Raji (cell line): ENCODE results near the gene PAPSS1.

Source experiments
- POLR2A ChIP-seq: IDR thresholded peaks from 2 replicates; pipeline ENCODE4 v1.6.1; 2011; ENCODE audit warnings: low read depth, low read length, control low read depth; ENCODE audit not compliant: insufficient read depth

Gene PAPSS1

DNA sequence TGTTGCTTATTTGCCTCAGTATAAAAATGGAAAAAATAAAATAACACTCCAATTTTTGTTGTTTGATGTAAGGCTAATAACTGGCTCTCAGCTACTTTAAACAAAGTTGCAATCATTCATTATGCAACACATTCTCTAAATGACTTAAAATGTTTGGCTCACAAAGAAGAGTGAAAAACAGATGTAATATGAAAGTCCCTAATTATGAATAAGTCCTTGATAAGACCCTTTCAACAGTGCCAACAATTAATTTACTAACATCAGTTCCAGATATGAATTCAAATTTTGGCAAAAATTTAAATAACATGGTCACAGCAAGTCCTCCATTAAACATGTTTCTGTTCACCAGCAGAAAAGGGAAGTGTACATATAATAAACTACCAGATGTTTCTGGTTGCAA, 69.8 kb downstream of the PAPSS1 start:
- TF ChIP-seq POLR2A = no peak

DNA sequence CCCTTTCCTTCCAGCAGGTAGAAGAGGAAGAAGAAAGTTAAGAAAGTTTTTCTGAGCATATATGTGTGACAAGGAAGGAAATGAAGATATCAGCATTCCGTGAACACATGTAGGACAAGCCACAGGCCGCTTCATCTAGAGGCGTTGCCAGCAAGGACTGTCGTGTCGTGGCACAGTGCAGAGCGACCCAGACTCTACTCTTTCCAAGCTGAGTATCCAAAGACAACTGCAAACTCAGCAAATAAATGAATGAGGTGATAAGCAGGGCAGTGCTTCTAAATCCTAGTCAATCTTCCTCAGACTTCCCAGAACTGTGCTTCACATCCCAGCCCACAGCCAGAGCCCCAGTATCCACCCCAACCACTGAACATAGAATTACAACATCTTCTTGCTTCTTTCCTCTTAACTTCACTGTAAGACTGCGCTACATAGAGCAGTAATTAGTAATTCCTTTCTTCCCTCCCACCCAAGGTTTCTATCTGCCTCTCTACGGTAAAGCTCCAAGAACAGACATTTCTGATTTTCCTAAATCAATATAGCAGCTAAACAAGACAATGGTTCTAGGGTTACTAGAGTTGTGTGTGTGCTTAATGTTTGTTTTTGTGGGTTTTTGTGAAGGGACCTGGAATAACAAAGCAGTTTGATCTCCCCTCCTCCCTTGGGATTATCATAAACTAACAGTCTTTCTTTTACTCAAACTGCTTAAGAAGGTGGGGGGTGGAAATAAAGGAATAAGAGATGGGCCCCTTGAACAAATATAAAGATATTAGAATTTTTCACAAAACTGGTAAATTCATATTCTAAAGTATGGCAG, 71.6 kb downstream of the PAPSS1 start:
- TF ChIP-seq POLR2A = no peak

DNA sequence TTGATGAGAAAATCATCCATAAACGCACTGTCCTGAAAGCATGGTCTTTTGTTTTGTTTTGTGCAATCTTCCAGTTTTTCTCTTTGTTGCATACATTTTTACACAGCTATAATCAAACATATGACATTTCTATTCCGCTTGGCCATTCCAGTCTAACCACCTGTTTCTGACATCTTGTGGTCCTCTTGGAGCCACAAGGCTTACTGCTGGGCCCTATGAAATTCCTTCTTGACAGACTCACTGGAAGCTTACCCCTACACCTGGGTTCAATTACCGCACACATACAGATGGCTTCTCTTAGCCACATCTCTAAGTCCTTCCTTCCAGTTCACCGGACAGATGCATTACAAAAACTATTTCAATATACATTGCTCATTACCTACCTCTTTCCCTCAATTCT, 72.4 kb downstream of the PAPSS1 start:
- no peak for TF ChIP-seq POLR2A

DNA sequence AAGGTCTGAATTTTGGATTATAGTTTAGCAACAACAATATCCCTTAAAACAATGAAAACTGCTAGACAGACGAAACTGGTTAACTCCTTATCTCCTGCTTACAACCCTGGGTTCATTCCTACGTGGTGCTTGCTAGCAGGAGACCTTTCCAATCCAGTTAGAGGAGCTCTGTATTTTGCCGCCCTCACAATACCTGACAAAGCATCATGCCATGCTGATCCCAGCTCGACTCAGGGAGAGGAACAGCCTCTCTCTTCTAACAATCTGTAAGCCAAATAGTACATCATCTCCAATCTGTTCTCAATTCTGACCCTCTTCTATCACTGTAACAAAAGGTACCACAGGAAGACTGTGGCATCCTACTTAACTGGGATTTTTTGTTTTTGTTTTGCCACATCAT, 74.4 kb downstream of the PAPSS1 start:
- TF ChIP-seq POLR2A = no peak

DNA sequence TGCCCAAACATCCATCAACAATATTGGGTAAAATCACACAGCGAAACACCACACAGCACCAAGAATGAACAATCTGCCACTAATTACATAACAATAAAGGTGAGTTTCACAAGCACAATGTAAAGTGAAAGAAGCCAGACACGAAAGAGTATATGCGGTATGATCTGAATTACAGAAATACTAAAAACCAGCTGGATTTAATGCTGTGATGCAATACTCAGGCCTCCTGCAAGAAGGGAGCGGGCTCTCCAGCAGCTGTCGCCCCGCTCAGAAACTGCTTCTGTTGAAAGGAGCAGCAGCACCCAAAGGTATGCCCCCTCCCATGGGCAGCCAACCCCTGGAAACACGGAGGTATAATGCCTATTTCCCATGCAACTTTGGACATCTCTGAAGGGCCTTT, 77.0 kb downstream of the PAPSS1 start:
- TF ChIP-seq POLR2A = no peak

DNA sequence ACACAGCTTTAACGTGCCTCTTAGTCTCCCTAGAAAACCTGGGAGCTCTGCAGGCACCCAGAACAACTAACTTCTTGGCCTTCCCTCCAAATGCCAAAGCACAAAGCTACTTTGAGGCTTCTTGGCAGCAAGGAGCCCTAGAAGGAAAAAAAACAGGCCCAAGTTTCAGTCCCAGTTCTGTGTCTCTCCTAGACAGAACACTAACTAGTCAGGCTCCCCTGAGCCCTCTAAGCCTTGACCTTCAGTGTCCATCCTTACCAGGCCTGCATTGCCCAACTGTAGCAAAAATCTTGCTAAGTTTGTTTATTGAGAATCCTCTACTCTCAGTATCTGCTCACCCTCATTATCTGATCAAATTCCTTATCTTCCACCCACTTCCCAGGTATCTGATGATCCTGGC, 79.2 kb downstream of the PAPSS1 start:
- TF ChIP-seq POLR2A = no peak

DNA sequence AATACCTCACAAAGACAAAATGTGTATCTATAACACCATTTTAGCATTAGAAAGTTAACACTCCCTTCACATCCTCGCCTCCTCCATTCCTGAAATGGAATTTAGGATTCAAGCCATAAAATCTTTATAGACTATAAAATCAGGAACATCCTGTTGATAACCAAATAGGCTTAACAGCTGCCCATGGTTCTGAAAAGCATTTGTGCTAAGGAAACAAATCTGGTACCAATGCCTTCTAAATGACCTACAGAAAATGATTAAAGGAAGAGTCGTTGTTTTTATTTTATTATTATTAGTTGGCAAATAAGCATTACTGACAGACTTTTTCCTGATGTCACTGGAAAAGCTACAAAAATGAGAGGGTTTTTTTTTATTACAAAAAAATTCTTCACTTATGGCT, 79.8 kb downstream of the PAPSS1 start:
- TF ChIP-seq POLR2A = no peak

DNA sequence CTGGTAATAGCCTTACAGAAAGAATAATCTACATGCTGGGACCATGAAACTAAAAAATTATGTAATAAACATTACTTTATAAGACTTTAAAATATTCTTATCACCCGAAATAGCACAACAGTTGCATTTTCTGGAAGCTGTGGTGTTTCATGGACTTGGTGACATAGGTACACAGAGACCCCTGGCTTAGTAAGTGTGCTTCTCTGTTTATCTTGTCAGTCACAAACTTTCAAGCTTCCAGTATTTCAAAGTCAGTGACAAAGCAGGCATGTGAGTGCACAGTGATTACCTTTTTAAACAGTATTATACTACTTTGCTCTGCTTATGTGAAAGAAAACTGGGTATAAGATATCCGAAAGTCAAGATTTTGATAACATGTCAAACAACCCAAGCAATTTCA, 84.3 kb downstream of the PAPSS1 start:
- no peak for TF ChIP-seq POLR2A

DNA sequence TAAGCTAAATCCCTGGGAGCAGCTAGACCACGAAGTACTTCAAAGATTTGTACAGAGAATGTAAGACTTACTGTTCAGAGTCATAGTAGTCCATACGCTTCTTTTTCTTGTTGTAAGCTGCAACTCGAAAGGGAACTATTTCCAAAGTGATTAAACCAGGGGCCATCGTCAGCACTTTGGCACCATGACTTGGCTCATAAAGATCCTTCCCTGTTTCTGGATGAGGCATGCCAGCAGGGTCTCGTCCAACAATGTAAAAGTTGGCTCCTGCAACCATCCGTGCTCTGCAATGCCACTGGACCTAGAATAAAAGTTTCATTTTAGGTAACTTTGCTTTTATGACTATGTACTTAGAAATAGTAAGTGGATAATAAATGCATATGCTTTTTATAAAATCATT, 88.5 kb downstream of the PAPSS1 start:
- TF ChIP-seq POLR2A = no peak

DNA sequence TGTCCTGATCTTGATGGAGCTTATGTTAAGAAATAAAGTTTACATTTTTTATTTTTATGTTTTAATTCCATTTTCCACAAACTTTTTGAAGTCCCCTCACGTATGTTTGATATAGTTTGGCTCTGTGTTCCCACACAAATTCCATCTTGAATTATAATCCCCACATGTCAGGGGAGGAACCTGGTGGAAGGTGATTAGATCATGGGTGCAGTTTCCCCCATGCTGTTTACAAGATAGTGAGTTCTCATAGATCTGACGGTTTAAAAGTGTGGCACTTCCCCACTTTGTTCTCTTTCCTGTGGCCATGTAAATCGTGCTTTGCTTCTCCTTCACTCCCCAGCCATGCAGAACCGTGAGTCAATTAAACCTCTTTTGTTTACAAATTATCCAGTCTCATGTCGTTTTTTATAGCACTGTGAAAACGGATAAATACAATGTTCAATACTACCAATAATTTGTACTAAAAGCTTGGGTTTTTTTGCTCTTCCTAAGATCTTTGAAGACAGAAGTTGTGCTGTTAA, 89.8 kb downstream of the PAPSS1 start:
- TF ChIP-seq POLR2A = no peak

DNA sequence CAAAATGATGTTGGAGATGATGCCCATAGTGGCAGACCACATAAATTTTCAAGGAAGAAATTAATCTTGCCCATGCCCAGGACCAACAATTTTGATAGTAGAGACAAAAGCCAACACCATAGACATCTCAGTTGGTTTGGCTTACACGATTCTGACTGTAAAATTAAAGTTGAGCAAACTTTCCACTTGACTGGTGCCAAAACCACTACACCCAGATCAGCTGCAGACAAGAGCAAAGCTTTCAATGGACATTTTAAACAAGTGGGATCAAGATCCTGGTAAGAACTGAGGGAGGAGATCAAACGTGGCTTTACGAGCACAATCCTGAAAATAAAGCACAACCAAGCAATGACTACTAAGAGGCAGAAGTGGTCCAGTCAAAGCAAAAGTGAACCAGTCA, 90.7 kb downstream of the PAPSS1 start:
- TF ChIP-seq POLR2A = no peak

DNA sequence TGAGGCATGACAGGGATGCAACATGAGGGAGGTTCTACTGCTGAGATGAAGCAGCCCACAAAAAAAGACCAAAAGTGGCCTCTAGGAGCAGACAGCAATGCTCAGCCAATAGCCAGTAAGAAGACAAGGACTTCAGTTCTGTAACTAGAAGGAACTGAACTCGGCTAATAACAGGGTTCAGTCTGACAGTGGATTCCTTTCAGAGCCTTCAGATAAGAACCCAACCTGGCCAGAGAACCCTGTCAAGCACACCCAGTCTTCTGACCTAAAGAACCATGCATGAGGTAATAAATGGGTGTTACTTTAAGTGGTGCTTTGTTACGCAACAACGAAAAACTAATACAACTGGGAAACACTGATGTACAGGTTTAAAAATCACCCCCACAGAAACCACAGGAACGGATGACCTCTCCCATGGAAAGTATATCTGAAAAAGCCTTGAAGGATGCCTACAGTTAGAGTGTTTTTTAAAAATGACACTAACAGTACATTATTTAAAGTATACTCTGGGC, 94.6 kb downstream of the PAPSS1 start:
- no peak for TF ChIP-seq POLR2A

DNA sequence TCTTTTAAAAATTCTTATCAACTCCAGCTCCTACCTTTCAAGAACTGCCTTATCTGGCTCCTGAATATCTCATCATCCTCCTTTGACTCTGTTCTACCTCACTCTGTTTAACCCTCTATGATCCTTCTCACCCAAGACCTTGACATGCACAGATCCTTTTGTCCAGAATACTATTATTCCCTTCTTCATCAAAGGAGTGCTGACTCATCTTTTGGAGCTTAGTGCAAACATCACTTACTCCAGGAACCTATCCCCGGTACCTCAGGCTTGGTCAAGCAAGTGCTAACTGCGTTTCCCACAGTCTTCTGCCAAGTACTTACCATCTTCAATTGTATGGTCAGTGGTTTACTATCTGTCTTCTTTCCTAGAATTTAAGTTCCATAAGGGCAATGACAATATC, 96.0 kb downstream of the PAPSS1 start:
- TF ChIP-seq POLR2A = no peak

DNA sequence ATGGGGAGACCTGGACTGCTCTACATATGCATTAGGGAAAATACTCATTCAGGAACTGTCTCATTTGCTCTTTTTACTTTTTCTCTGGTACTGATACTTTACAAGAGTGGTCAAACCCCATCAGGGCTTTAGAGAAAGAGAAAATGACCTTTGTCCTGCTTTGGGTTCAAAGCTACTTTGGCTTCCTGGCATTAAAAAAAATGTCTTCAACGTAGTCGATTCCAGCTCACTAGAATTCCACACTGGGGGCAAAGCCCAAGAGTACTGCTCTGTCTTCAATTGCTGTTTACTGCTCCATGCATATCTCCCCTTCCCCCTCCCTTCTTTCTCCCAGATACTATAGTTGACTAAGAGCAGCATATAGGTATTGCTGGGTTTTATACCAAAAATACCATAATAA, 98.0 kb downstream of the PAPSS1 start:
- no peak for TF ChIP-seq POLR2A

DNA sequence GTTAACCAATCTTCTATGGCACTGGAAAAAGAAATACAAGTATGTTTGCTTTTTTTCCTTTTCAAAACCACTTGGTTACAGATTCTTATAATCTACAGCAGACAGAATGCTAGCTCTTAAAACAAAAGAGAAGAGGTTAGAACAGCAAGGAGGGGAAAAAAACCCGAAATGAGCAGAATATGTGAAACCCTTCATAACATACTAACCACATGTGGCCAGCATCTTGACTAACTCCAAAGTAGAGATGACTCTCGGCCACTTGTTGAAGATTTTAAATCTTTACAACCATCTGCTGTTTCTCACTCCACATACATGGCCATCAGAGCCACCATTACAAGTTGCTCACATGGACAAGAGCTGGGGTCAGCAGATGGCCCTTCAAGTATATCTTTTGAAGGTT, 100.3 kb downstream of the PAPSS1 start:
- no peak for TF ChIP-seq POLR2A

DNA sequence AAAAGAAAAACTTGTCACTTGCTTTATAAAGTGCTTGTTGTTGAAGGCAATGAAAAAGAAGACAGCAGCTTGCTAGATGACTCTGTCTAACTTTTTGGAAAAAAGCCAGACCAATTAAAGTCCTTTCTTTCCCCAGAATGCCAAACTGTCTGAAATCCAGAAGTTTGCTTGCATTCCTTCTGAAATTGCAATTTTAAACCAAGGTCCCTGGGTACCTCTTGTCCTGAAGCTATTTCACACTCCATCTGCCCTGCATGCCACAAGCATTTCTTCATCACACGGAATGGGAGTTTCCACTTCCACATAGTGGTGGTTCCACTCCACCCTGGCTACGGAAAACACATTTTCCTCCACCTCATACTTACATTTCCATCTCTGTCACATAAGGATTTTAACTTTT, 101.0 kb downstream of the PAPSS1 start:
- no peak for TF ChIP-seq POLR2A

DNA sequence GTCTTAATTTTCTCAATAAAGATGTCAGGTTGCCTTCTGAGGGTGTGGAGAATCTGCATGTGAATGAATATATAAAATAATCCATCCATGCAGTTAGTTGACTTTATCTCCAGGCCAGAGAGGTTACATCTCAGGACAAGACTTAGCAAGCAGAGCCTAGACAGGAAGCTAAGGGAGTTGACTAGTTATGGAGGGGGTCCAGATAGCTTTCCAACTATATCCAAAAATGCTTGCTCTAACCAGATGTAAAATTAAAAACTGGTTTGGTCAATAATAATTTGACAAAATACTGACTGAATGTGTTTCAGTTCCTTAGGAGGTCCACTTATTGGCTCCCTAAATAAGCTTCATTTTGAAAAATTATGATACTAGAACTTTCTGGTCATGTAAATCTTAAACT, 101.4 kb downstream of the PAPSS1 start:
- TF ChIP-seq POLR2A = no peak

DNA sequence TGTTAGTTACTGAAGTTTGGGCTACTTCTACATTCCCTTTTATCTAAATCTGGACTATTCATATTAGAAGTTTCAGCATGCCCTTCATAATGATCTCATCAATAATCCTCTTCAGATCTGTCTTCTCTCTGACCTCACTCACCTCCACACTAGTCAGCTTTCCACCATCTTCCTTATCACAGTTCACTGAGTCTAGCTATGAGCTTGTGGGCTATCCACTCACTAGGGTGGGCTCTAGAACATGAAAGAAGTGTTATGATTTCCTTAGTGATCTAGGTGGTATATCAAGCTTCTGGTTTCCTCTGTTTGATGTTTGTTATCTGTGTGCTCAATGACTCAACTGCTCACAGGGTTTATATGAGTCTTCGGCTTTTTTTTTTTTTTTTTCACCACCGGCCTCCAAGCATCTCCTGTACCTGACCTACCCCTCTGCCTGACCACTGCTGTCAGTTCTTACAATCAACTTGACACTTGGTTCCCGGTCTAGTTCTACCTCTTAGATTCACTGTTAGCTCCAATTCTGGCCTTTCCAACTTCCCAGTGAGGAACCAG, 103.1 kb downstream of the PAPSS1 start:
- TF ChIP-seq POLR2A = no peak
